ENCODE measurements around the gene GSTO2. TPM values are rescaled to one million over a fixed set of nuclear protein-coding genes. Genes with fewer than 3 reads are reported as not detected.
A peak's percentile ranks its signal among the peaks of the same experiment; 100 is the strongest.

Gene GSTO2
- total RNA-seq, 1 donor from 2014 or later: 5.9 TPM

GRCh38 chr10:104252368-104252767, 16.6 kb upstream of the GSTO2 start:
- H3K4me1 Mint-ChIP-seq (ENCODE audit: unreplicated experiment): peaks cover 22% of the 10 kb centered on the region
- TF ChIP-seq CTCF (IDR thresholded peaks at IDR 0.05; ENCODE audit: unreplicated experiment): no peak

GRCh38 chr10:104253106-104253505, 15.9 kb upstream of the GSTO2 start:
- Mint-ChIP-seq H3K27me3 (ENCODE audit: unreplicated experiment) (peaks cover 10% of the 10 kb centered on the region), H3K27ac (ENCODE audit: unreplicated experiment) (no peak overlapping the region), H3K36me3 (ENCODE audit: low read depth, unreplicated experiment) (peaks cover 8% of the 10 kb centered on the region), H3K4me1 (ENCODE audit: unreplicated experiment) (peaks cover 25% of the 10 kb centered on the region), H3K9me3 (ENCODE audit: unreplicated experiment) (no peaks in the 10 kb centered on the region), H3K4me3 (ENCODE audit: unreplicated experiment) (no peak overlapping the region)
- no peak for TF ChIP-seq CTCF (IDR thresholded peaks at IDR 0.05; ENCODE audit: unreplicated experiment)
- no peak for DNase-seq (ENCODE audit: low spot score)

More at GRCh38 chr10:104252368-104252767, 16.6 kb upstream of the GSTO2 start:
- Mint-ChIP-seq H3K4me3 (ENCODE audit: unreplicated experiment) (no peak overlapping the region), H3K36me3 (ENCODE audit: low read depth, unreplicated experiment) (peaks cover 8% of the 10 kb centered on the region), H3K27ac (ENCODE audit: unreplicated experiment) (no peak overlapping the region), H3K9me3 (ENCODE audit: unreplicated experiment) (no peaks in the 10 kb centered on the region), H3K27me3 (ENCODE audit: unreplicated experiment) (peaks cover 10% of the 10 kb centered on the region)
- no peak for DNase-seq (ENCODE audit: low spot score)

- DNase-seq (ENCODE audit: low spot score): no peak
- Mint-ChIP-seq H3K4me3 (ENCODE audit: unreplicated experiment) (peak overlapping the region; percentile 97), H3K27me3 (ENCODE audit: unreplicated experiment) (peaks cover 10% of the 10 kb centered on the region), H3K4me1 (ENCODE audit: unreplicated experiment) (peaks cover 29% of the 10 kb centered on the region), H3K9me3 (ENCODE audit: unreplicated experiment) (no peaks in the 10 kb centered on the region), H3K36me3 (ENCODE audit: low read depth, unreplicated experiment) (peaks cover 5% of the 10 kb centered on the region), H3K27ac (ENCODE audit: unreplicated experiment) (peak overlapping the region; percentile 89)
- no peak for TF ChIP-seq CTCF (IDR thresholded peaks at IDR 0.05; ENCODE audit: unreplicated experiment)
Measured at GRCh38 chr10:104253606-104254410, 15.2 kb upstream of the GSTO2 start.

- TF ChIP-seq CTCF (IDR thresholded peaks at IDR 0.05; ENCODE audit: unreplicated experiment): no peak
- Mint-ChIP-seq H3K4me3 (ENCODE audit: unreplicated experiment) (peak within 1 kb of the TSS; percentile 97), H3K27ac (ENCODE audit: unreplicated experiment) (peak within 1 kb of the TSS; percentile 95), H3K36me3 (ENCODE audit: low read depth, unreplicated experiment) (peaks cover 5% of the 10 kb centered on the region), H3K27me3 (ENCODE audit: unreplicated experiment) (peaks cover 10% of the 10 kb centered on the region), H3K9me3 (ENCODE audit: unreplicated experiment) (no peaks in the 10 kb centered on the region), H3K4me1 (ENCODE audit: unreplicated experiment) (peaks cover 38% of the 10 kb centered on the region)
- DNase-seq (ENCODE audit: low spot score): peak; percentile 40
Measured at GRCh38 chr10:104254493-104255310, 14.3 kb upstream of the GSTO2 start, which contains the start of gene GSTO1. Gene GSTO1, plus strand, starts transcription at chr10:104254892. Its CDS starts 37 bp downstream, at chr10:104254929.

All from endothelial cell (in vitro differentiated cells).